GM12892 (cell line): ENCODE data around the gene SMDT1.
"Not testable (repeated sequence)": the region's sequence is repeated elsewhere in the genome, so short reads cannot be mapped to it uniquely, and the experiment has no call there.

Experiments
- POLR2A ChIP-seq: IDR thresholded peaks from 2 replicates; pipeline ENCODE4 v1.6.1; 2011; ENCODE audit warnings: low read depth, low read length, control low read depth
- POLR2AphosphoS5 ChIP-seq: IDR thresholded peaks from 2 replicates; pipeline ENCODE4 v1.6.1; 2011; ENCODE audit warnings: low read depth, low read length, control low read depth
- TAF1 ChIP-seq: IDR thresholded peaks from 2 replicates; pipeline ENCODE4 v1.6.1; 2011; ENCODE audit warnings: low read depth, mild to moderate bottlenecking, control low read depth, low read length, borderline replicate concordance

- not testable (repeated sequence) for TF ChIP-seq TAF1, POLR2A, POLR2AphosphoS5
Observed at GRCh38 chr22:42104332-42104860, 24.9 kb downstream of the SMDT1 start.
